K562 (cell line): ENCODE results near the gene ZMYND19. TPM values are rescaled to one million over a fixed set of nuclear protein-coding genes. Genes with fewer than 3 reads are reported as not detected.
A peak's percentile ranks its signal among the peaks of the same experiment; 100 is the strongest.

Experiments
- ATAC-seq: fragments of 200-7000 bp; cut with Tn5 transposase; 3 replicates; pipeline ENCODE4 v1.9.1; 2020; ENCODE audit warnings: moderate library complexity
- BruUV-seq: library from RNA; stranded (reverse); fragments of 400-500 nt; replicated peaks from 2 replicates; lab custom pipeline; 2021; lab: Mats Ljungman, UMichigan
- CTCF ChIA-PET: fragments of 300-600 bp; formaldehyde crosslinking; extraction: SDS; loops from one replicate; lab custom pipeline; 2021; ENCODE audit warnings: low intra/inter-chr PET ratio; lab: Yijun Ruan, JAX
- POLR2A ChIA-PET: fragments of 300-600, 350-650 bp; sonication (Branson Sonifier 250); formaldehyde crosslinking; extraction: SDS; loops from one replicate; lab custom pipeline; 2021; ENCODE audit warnings: antibody characterized with exemption, inconsistent platforms; lab: Yijun Ruan, JAX
- DNase-seq, 4 experiments: peaks; one replicate each; pipeline versions ENCODE4 v3.0.0 to v3.0.0-alpha.2; 2011 to 2018; ENCODE audit warnings: low spot score in 3 of 4, mixed read lengths in 3 of 4; ENCODE audit errors: extremely low read depth in 1 of 4
- FAIRE-seq: peaks from 2 replicates; lab custom pipeline; 2011; peaks lifted over from hg19 to GRCh38; lab: Jason Lieb, UNC
- H2AFZ ChIP-seq: 2 replicates; pipeline ENCODE4 v1.6.0; 2011; ENCODE audit warnings: low read depth, low read length, control low read depth, inconsistent platforms
- H3K27ac ChIP-seq: fragments of 200-600 bp; 3 replicates; pipeline ENCODE4 v1.8.0; 2011; ENCODE audit warnings: low read depth, mild to moderate bottlenecking, control low read depth, inconsistent platforms, low read length, moderate library complexity, mixed read lengths; ENCODE audit errors: extremely low read depth
- H3K27me3 ChIP-seq, 2 experiments: fragments of 300-600 bp in 1 of 2; 2 replicates in 1 of 2; 3 replicates in 1 of 2; pipeline versions ENCODE4 v1.6.0 to v1.8.0; 2011; ENCODE audit warnings: inconsistent platforms in 2 of 2, low read length in 2 of 2, mild to moderate bottlenecking in 1 of 2, mixed read lengths in 1 of 2, moderate library complexity in 1 of 2; ENCODE audit not compliant: control insufficient read depth in 2 of 2, insufficient read depth in 2 of 2
- H3K36me3 ChIP-seq: fragments of 300-600 bp; 3 replicates; pipeline ENCODE4 v1.8.0; 2011; ENCODE audit warnings: mild to moderate bottlenecking, low read length, inconsistent platforms; ENCODE audit not compliant: control insufficient read depth, insufficient read depth
- H3K4me1 ChIP-seq, 2 experiments: fragments of 200-600 bp in 1 of 2; replicated peaks in 1 of 2; 2 replicates in 1 of 2; 3 replicates in 1 of 2; pipeline versions ENCODE4 v1.5.1 to v1.8.0; 2011; ENCODE audit warnings: inconsistent platforms in 2 of 2, low read length in 2 of 2, mild to moderate bottlenecking in 1 of 2, mixed read lengths in 1 of 2, moderate library complexity in 1 of 2; ENCODE audit not compliant: control insufficient read depth in 2 of 2, insufficient read depth in 2 of 2
- H3K4me2 ChIP-seq: 2 replicates; pipeline ENCODE4 v1.6.1; 2011; ENCODE audit warnings: low read length, control low read depth, inconsistent platforms, mixed read lengths; ENCODE audit not compliant: insufficient read depth
- H3K4me3 ChIP-seq: fragments of 200-600 bp; sonication (generic), shearing (Covaris generic); 2 replicates; pipeline ENCODE4 v1.5.1; 2016; ENCODE audit warnings: control low read depth, inconsistent platforms
- H3K79me2 ChIP-seq: fragments of 200-600 bp; 3 replicates; pipeline ENCODE4 v1.8.0; 2011; ENCODE audit warnings: low read length, inconsistent platforms; ENCODE audit not compliant: control insufficient read depth, insufficient read depth
- H3K9ac ChIP-seq, 2 experiments: 2 replicates each; pipeline versions ENCODE4 v1.6.0 to v1.6.1; 2011; ENCODE audit warnings: low read depth in 2 of 2, low read length in 2 of 2, control low read depth in 1 of 2, inconsistent platforms in 1 of 2, mild to moderate bottlenecking in 1 of 2, mixed read lengths in 1 of 2; ENCODE audit not compliant: insufficient read depth in 1 of 2
- H3K9me1 ChIP-seq: one replicate; pipeline ENCODE4 v1.6.0; 2011; ENCODE audit warnings: inconsistent platforms, mild to moderate bottlenecking, low read length, moderate library complexity; ENCODE audit not compliant: control insufficient read depth, insufficient read depth
- H3K9me3 ChIP-seq: replicated peaks from 2 replicates; pipeline ENCODE4 v1.5.1; 2011; ENCODE audit warnings: low read depth, low read length, inconsistent platforms; ENCODE audit not compliant: control insufficient read depth, insufficient read depth
- H4K20me1 ChIP-seq: replicated peaks from 2 replicates; pipeline ENCODE4 v1.6.1; 2011; ENCODE audit warnings: low read length, inconsistent platforms, mixed read lengths; ENCODE audit not compliant: control insufficient read depth, insufficient read depth
- POLR2G ChIP-seq: fragments of 200-400 bp; formaldehyde crosslinking; IDR thresholded peaks from 2 replicates; pipeline ENCODE4 v1.6.1; 2017; ENCODE audit warnings: low read depth, mild to moderate bottlenecking, antibody characterized with exemption, low read length, moderate library complexity
- RBFOX2 ChIP-seq: fragments of 200-400 bp; formaldehyde crosslinking; IDR thresholded peaks from 2 replicates; pipeline ENCODE4 v1.6.1; 2017; ENCODE audit warnings: low read depth, mild to moderate bottlenecking, low read length, moderate library complexity
- ZBTB17 ChIP-seq: fragments of 450-650 bp; formaldehyde crosslinking; IDR thresholded peaks from 2 replicates; pipeline ENCODE4 v1.4.0; 2020; ENCODE audit warnings: mild to moderate bottlenecking
- ZNF79 ChIP-seq: fragments of 250-450 bp; sonication (Bioruptor Pico); IDR thresholded peaks from 2 replicates; pipeline ENCODE4 v1.4.0; 2020; ENCODE audit warnings: low read depth, mild to moderate bottlenecking, moderate library complexity
- WGBS: fragments of 100-300 bp; shearing (Covaris generic); methylation state at CpG from one replicate; pipeline ENCODE4 v1.1.6; 2016; ENCODE audit warnings: low coverage, mixed read lengths; ENCODE audit not compliant: insufficient coverage; ENCODE audit errors: missing lambda C conversion rate; 5-methylcytosine and 5-hydroxymethylcytosine counted together
- in situ Hi-C: fragments of 300-500 bp; cut with MboI; formaldehyde crosslinking; loops from 4 replicates; pipeline ENCODE4 v1.15.0; 2018; ENCODE audit warnings: inconsistent platforms, mixed read lengths
- intact Hi-C: fragments of 100-400 bp; cut with micrococcal nuclease; formaldehyde crosslinking; loops from 2 replicates; pipeline ENCODE4 v1.14.2; 2022
- polyA plus RNA-seq, 8 experiments: library from polyadenylated mRNA; depleted of rRNA in 4 of 8; stranded (reverse) in 5 of 8; unstranded in 3 of 8; fragments of >200 nt; fragmentation: Nextera tagmentation in 2 of 8; fragmentation: Illumina TruSeq in 1 of 8; extraction: Ambion mirVana in 2 of 8; extraction: Trizol in 1 of 8; gene quantifications; 2 replicates each; pipeline versions ENCODE4 v1.2.1 to v1.2.3, GENCODE V29; 2011 to 2014; ENCODE audit warnings: inconsistent platforms in 1 of 8, missing spikeins in 1 of 8
- total RNA-seq, 7 experiments: library from RNA; depleted of rRNA in 6 of 7; stranded (reverse); fragments of >200 nt in 6 of 7; fragmentation: Illumina TruSeq in 2 of 7; extraction: Trizol in 2 of 7; gene quantifications; 2 replicates each; pipeline versions ENCODE4 v1.2.1 to v1.2.3, GENCODE V29; 2011 to 2021; ENCODE audit warnings: low replicate concordance in 1 of 7

The ZMYND19 gene
- total and polyA plus RNA-seq, 9 of the 15 experiments (the other 6 are each of a cell fraction or from before 2014, with no cell fraction given) = 1.0 to 86.7 (median 44.0) TPM

DNA sequence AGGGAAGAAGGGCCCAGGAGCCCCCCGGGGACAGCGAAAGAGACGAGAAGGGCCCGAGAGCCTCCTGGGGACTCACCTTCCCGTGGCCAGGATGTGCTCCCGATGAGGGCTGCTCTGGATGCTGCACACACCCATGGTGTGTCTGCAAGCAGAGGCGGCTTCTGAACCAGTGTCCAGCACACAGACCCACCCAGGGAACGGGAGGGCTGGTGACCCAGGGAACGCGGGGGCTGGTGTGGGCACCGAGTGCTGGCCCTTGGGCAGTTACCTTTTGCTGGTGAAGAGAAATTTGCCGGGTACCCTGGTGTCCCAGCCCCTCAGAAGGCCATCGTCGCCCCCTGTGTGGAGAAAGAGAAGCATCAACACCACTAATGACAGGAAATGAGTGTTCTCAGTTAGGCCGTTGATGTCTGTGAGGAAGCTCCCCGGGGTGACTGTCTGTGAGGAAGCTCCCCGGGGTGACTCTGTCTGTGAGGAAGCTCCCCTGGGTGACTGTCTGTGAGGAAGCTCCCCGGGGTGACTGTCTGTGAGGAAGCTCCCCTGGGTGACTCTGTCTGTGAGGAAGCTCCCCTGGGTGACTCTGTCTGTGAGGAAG is 25.4 kb downstream of the ZMYND19 start:
- Histone ChIP-seq H3K9me3 (no peaks in the 10 kb centered on the region), H3K36me3 (peaks cover 54% of the 10 kb centered on the region; the same call in 2 of the 3 replicates), H3K27me3 (no peaks in the 10 kb centered on the region), H4K20me1 (no peaks in the 10 kb centered on the region), H3K4me2 (no peak overlapping the region), H2AFZ (no peak overlapping the region), H3K4me3 (no peak overlapping the region), H3K27ac (no peak overlapping the region), H3K9me1 (no peaks in the 10 kb centered on the region), H3K4me1 (no peaks in the 10 kb centered on the region), H3K79me2 (no peaks in the 10 kb centered on the region), H3K9ac (peak overlapping the region in 1 of 2 experiments; percentile 48; a peak in 1 of 4 replicates)
- DNase-seq (no peak), FAIRE-seq (no peak), ATAC-seq (no peak)
- TF ChIP-seq RBFOX2 = peak; percentile 37; the same call in 1 of the 2 replicates
- TF ChIP-seq POLR2G = 0 out of 2 replicates have a peak, but pooled peaks have one; percentile 29
- no peak for TF ChIP-seq ZNF79 (CRISPR knock-in tag)
- POLR2A ChIA-PET = no interaction called here
- CTCF ChIA-PET = no interaction called here
- 91% methylated on average over 17 of the region's 18 CpGs for WGBS
- in situ Hi-C loops (no loop called here), intact Hi-C loops (no loop called here)
- no TSS peak for BruUV-seq

DNA sequence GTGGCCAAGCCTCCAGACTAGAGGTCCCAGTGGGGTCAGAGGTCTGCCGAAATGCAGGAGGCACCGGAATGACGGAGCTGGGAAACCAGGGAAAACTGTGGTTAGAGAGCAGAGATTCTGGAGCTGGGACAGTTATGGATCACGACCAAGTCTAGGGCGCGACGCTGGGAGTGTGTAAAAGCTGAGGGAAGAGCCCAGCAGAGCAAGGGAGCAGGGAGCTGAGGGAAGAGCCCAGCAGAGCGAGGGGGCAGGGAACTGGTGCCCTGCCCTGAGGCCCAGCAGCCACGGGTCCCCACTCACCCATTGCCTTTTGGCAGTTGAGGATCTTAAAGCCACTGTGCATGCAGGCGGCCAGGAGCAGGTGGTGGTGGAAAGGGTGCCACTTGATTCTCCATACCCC is 26.2 kb downstream of the ZMYND19 start:
- TF ChIP-seq ZBTB17 (CRISPR knock-in tag) = no peak
- Histone ChIP-seq H3K27ac (no peak overlapping the region), H3K79me2 (no peaks in the 10 kb centered on the region), H3K4me3 (no peak overlapping the region), H3K4me2 (no peak overlapping the region), H3K9me3 (no peaks in the 10 kb centered on the region), H3K4me1 (no peaks in the 10 kb centered on the region), H3K9ac (no peak overlapping the region), H3K27me3 (no peaks in the 10 kb centered on the region), H3K9me1 (no peaks in the 10 kb centered on the region), H4K20me1 (no peaks in the 10 kb centered on the region), H3K36me3 (peaks cover 53% of the 10 kb centered on the region; the same call in 2 of the 3 replicates), H2AFZ (no peak overlapping the region)
- ATAC-seq = no peak
- no peak for FAIRE-seq
- intact Hi-C loops = no loop called here
- BruUV-seq = no TSS peak
- CTCF ChIA-PET = no interaction called here
- POLR2A ChIA-PET = interaction anchor here (1.8 kb wide), 1 partner anchor 11 kb away, joined by 4 read pairs; no protein-coding TSS in a partner anchor
- DNase-seq = no peak
- in situ Hi-C loops = no loop called here
- WGBS = 95% methylated on average over 10 of the region's 10 CpGs
